Stimulated activated CD8-positive, alpha-beta memory T cell treated with anti-CD3 and anti-CD28 coated beads, Interleukin-2, amount 100 ng/mL, for 48 hours (primary cell): ENCODE results near the gene SF3B5.
"Not testable (repeated sequence)": the region's sequence is repeated elsewhere in the genome, so short reads cannot be mapped to it uniquely, and the experiment has no call there.

Experiments
- DNase-seq, 2 donors: peaks; one replicate each; pipeline ENCODE4 v3.0.0-alpha.2; 2020; ENCODE audit warnings: low read depth in 2 of 2

Gene SF3B5

GRCh38 chr6:144095134-144096002 lies at the start of gene SF3B5:
SF3B5 (minus strand) TSS chr6:144095573; CDS start chr6:144095497, 76 bp downstream.
- DNase-seq, result peak; percentile 83 to 94

- no peak for DNase-seq
These were observed 49.6 kb upstream of the SF3B5 start for GRCh38 chr6:144144996-144145395.

GRCh38 chr6:144143878-144144277 lies 48.5 kb upstream of the SF3B5 start:
- no peak for DNase-seq

- no peak for DNase-seq
These were observed 47.7 kb upstream of the SF3B5 start for GRCh38 chr6:144143106-144143505.

GRCh38 chr6:144141470-144141869 lies 46.1 kb upstream of the SF3B5 start:
- no peak for DNase-seq

- DNase-seq, result no peak
These were observed 45.5 kb upstream of the SF3B5 start for GRCh38 chr6:144140867-144141266.

- no peak for DNase-seq
These were observed 44.4 kb upstream of the SF3B5 start for GRCh38 chr6:144139817-144140216.

- DNase-seq, result no peak
These were observed 43.2 kb upstream of the SF3B5 start for GRCh38 chr6:144138542-144138941.

GRCh38 chr6:144134737-144135136 lies 39.4 kb upstream of the SF3B5 start:
- no peak for DNase-seq

- DNase-seq, result no peak
These were observed 38.8 kb upstream of the SF3B5 start for GRCh38 chr6:144134176-144134575.

- DNase-seq, result no peak
These were observed 38.0 kb upstream of the SF3B5 start for GRCh38 chr6:144133225-144133821.

- DNase-seq, result not testable (repeated sequence)
These were observed 36.9 kb upstream of the SF3B5 start for GRCh38 chr6:144132167-144132690.

- no peak for DNase-seq
These were observed 35.9 kb upstream of the SF3B5 start for GRCh38 chr6:144131248-144131709.

GRCh38 chr6:144129469-144129868 lies 34.1 kb upstream of the SF3B5 start:
- DNase-seq, result no peak

GRCh38 chr6:144127097-144127496 lies 31.7 kb upstream of the SF3B5 start:
- DNase-seq, result no peak

GRCh38 chr6:144123836-144124235 lies 28.5 kb upstream of the SF3B5 start:
- DNase-seq, result no peak

- DNase-seq, result no peak
These were observed 28.0 kb upstream of the SF3B5 start for GRCh38 chr6:144123421-144123820.

- DNase-seq, result no peak
These were observed 27.5 kb upstream of the SF3B5 start for GRCh38 chr6:144122861-144123260.

- no peak for DNase-seq
These were observed 24.0 kb upstream of the SF3B5 start for GRCh38 chr6:144119376-144119775.

GRCh38 chr6:144115219-144115618 lies 19.8 kb upstream of the SF3B5 start:
- DNase-seq, result no peak

- DNase-seq, result no peak
These were observed 18.0 kb upstream of the SF3B5 start for GRCh38 chr6:144113366-144113765.

GRCh38 chr6:144110210-144110609 lies 14.8 kb upstream of the SF3B5 start:
- DNase-seq, result no peak

- no peak for DNase-seq
These were observed 10.8 kb upstream of the SF3B5 start for GRCh38 chr6:144106206-144106605.
